Neural progenitor cell (in vitro differentiated cells): ENCODE measurements around the gene RAD17. TPM values are rescaled to one million over a fixed set of nuclear protein-coding genes. Genes with fewer than 3 reads are reported as not detected.
"Not testable (repeated sequence)": the region's sequence is repeated elsewhere in the genome, so short reads cannot be mapped to it uniquely, and the experiment has no call there.

ENCODE experiments used
- DNase-seq: peaks from one replicate; pipeline ENCODE4 v3.0.0-alpha.2; 2016; ENCODE audit warnings: low spot score
- H2AFZ ChIP-seq: fragments of 200-600 bp; sonication (generic); replicated peaks from 2 replicates; pipeline ENCODE4 v1.6.1; 2016; ENCODE audit warnings: antibody characterized with exemption
- H3F3A ChIP-seq: fragments of 200-600 bp; sonication (generic); 2 replicates; pipeline ENCODE4 v1.6.1; 2016; ENCODE audit warnings: antibody characterized with exemption, low read depth
- H3K27ac ChIP-seq: fragments of 200-600 bp; sonication (generic); 2 replicates; pipeline ENCODE4 v1.5.1; 2016; ENCODE audit warnings: mild to moderate bottlenecking
- H3K27me3 ChIP-seq: fragments of 200-600 bp; sonication (generic); 2 replicates; pipeline ENCODE4 v1.6.1; 2016; ENCODE audit warnings: mild to moderate bottlenecking, moderate library complexity
- H3K36me3 ChIP-seq: fragments of 200-600 bp; sonication (generic); 2 replicates; pipeline ENCODE4 v1.5.1; 2016
- H3K4me1 ChIP-seq: fragments of 200-600 bp; sonication (generic); 2 replicates; pipeline ENCODE4 v1.6.1; 2016; ENCODE audit warnings: mixed run types
- H3K4me2 ChIP-seq: fragments of 200-600 bp; sonication (generic); 2 replicates; pipeline ENCODE4 v1.6.1; 2016
- H3K4me3 ChIP-seq: fragments of 200-600 bp; sonication (generic); 2 replicates; pipeline ENCODE4 v1.5.1; 2016
- H3K79me2 ChIP-seq: fragments of 200-600 bp; sonication (generic); 2 replicates; pipeline ENCODE4 v1.6.1; 2016; ENCODE audit warnings: low read depth
- H3K9ac ChIP-seq: fragments of 200-600 bp; sonication (generic); 2 replicates; pipeline ENCODE4 v1.6.1; 2016
- H3K9me3 ChIP-seq: fragments of 200-600 bp; sonication (generic); 2 replicates; pipeline ENCODE4 v1.5.1; 2016; ENCODE audit warnings: low read depth
- H4K20me1 ChIP-seq: fragments of 200-600 bp; sonication (generic); 2 replicates; pipeline ENCODE4 v1.6.1; 2016; ENCODE audit warnings: low read depth
- H3K27ac Mint-ChIP-seq: 3 replicates; pipeline ENCODE4 v1.8.0; 2021; ENCODE audit warnings: mixed read lengths
- H3K27me3 Mint-ChIP-seq: 2 replicates; pipeline ENCODE4 v1.8.0; 2022; ENCODE audit warnings: low read depth, mild to moderate bottlenecking, inconsistent platforms, moderate library complexity, mixed read lengths; ENCODE audit not compliant: insufficient read depth
- H3K36me3 Mint-ChIP-seq: 3 replicates; pipeline ENCODE4 v1.8.0; 2021; ENCODE audit warnings: mixed read lengths
- H3K4me1 Mint-ChIP-seq: 3 replicates; pipeline ENCODE4 v1.8.0; 2021; ENCODE audit warnings: mixed read lengths
- H3K4me3 Mint-ChIP-seq: 3 replicates; pipeline ENCODE4 v1.8.0; 2021; ENCODE audit warnings: mild to moderate bottlenecking, moderate library complexity, mixed read lengths
- H3K9me3 Mint-ChIP-seq: 3 replicates; pipeline ENCODE4 v1.8.0; 2020; ENCODE audit warnings: mixed read lengths
- CTCF ChIP-seq: fragments of 200-600 bp; sonication (generic); IDR thresholded peaks from 2 replicates; pipeline ENCODE4 v1.5.1; 2017; ENCODE audit warnings: antibody characterized with exemption, mild to moderate bottlenecking
- EZH2 ChIP-seq: fragments of 200-600 bp; sonication (generic); IDR thresholded peaks from 2 replicates; pipeline ENCODE4 v1.6.1; 2017; ENCODE audit warnings: antibody characterized with exemption, mild to moderate bottlenecking, moderate library complexity
- EZH2phosphoT487 ChIP-seq: fragments of 200-600 bp; sonication (generic); IDR thresholded peaks from 2 replicates; pipeline ENCODE4 v1.6.1; 2017; ENCODE audit warnings: antibody characterized with exemption
- total RNA-seq: library from RNA; depleted of rRNA; stranded (reverse); fragments of >200 nt; gene quantifications from 2 replicates; pipeline ENCODE4 v1.2.3, GENCODE V29; 2015; ENCODE audit warnings: low replicate concordance

RAD17 gene
- total RNA-seq, 1 donor from 2014 or later: 51.6 TPM

- no peaks in the 10 kb centered on the region for H3K36me3 ChIP-seq
- H3K4me3 ChIP-seq: no peak overlapping the region
- no peak overlapping the region for H3K4me2 ChIP-seq
- no peaks in the 10 kb centered on the region for H4K20me1 ChIP-seq
- H3K27ac ChIP-seq: no peak overlapping the region
- Mint-ChIP-seq H3K27ac (no peak overlapping the region), H3K36me3 (no peaks in the 10 kb centered on the region), H3K27me3 (no peaks in the 10 kb centered on the region), H3K4me1 (peaks cover 8% of the 10 kb centered on the region), H3K9me3 (peaks cover 3% of the 10 kb centered on the region), H3K4me3 (no peak overlapping the region)
- no peaks in the 10 kb centered on the region for H3K9me3 ChIP-seq
- no peaks in the 10 kb centered on the region for H3K79me2 ChIP-seq
- peaks cover 7% of the 10 kb centered on the region for H3F3A ChIP-seq
- H3K9ac ChIP-seq: no peak overlapping the region
- DNase-seq: no peak
- peaks cover 8% of the 10 kb centered on the region for H3K4me1 ChIP-seq
- no peak overlapping the region for H2AFZ ChIP-seq
- TF ChIP-seq EZH2 (no peak), CTCF (no peak), EZH2phosphoT487 (no peak)
- no peaks in the 10 kb centered on the region for H3K27me3 ChIP-seq
These were observed 82.5 kb downstream of the RAD17 start for GRCh38 chr5:69451941-69452647.

GRCh38 chr5:69453487-69453886, 83.9 kb downstream of the RAD17 start:
- not testable (repeated sequence) for H3K9ac ChIP-seq, H2AFZ ChIP-seq, H3K4me1 Mint-ChIP-seq, H3F3A ChIP-seq, H4K20me1 ChIP-seq, H3K9me3 Mint-ChIP-seq, H3K27me3 ChIP-seq, H3K4me3 Mint-ChIP-seq, H3K36me3 ChIP-seq, H3K27me3 Mint-ChIP-seq, H3K4me2 ChIP-seq, H3K27ac ChIP-seq, H3K4me1 ChIP-seq, H3K27ac Mint-ChIP-seq, H3K9me3 ChIP-seq, H3K36me3 Mint-ChIP-seq, H3K4me3 ChIP-seq, H3K79me2 ChIP-seq, DNase-seq

GRCh38 chr5:69454460-69455249, 85.0 kb downstream of the RAD17 start:
- Histone ChIP-seq H3K4me3 (peak overlapping the region; percentile 27), H3K9ac (no peak overlapping the region), H3F3A (peaks cover 7% of the 10 kb centered on the region), H3K4me2 (peak overlapping the region; percentile 52), H4K20me1 (no peaks in the 10 kb centered on the region), H3K27me3 (no peaks in the 10 kb centered on the region), H3K9me3 (no peaks in the 10 kb centered on the region), H2AFZ (peak overlapping the region; percentile 85), H3K36me3 (no peaks in the 10 kb centered on the region), H3K4me1 (peaks cover 8% of the 10 kb centered on the region), H3K27ac (peak overlapping the region; percentile 76), H3K79me2 (no peaks in the 10 kb centered on the region)
- Mint-ChIP-seq H3K27ac (peak overlapping the region; percentile 29), H3K9me3 (peaks cover 3% of the 10 kb centered on the region), H3K4me1 (peaks cover 8% of the 10 kb centered on the region), H3K36me3 (no peaks in the 10 kb centered on the region), H3K4me3 (no peak overlapping the region), H3K27me3 (no peaks in the 10 kb centered on the region)
- peak; percentile 6 for DNase-seq
- no peak for TF ChIP-seq EZH2phosphoT487
- TF ChIP-seq EZH2: no peak
- TF ChIP-seq CTCF: no peak

- not testable (repeated sequence) for H3K27ac ChIP-seq, H3K9me3 Mint-ChIP-seq, H3K4me3 ChIP-seq, H3K4me3 Mint-ChIP-seq, H3K79me2 ChIP-seq, H3K27me3 Mint-ChIP-seq, H2AFZ ChIP-seq, H3K27me3 ChIP-seq, H3K4me1 Mint-ChIP-seq, H3K27ac Mint-ChIP-seq, DNase-seq, H3K36me3 Mint-ChIP-seq, H3K9ac ChIP-seq, H3F3A ChIP-seq, H3K9me3 ChIP-seq, H3K4me2 ChIP-seq, H3K4me1 ChIP-seq, H3K36me3 ChIP-seq, H4K20me1 ChIP-seq
These were observed 85.9 kb downstream of the RAD17 start for GRCh38 chr5:69455428-69455988.
